DMS153 treated with DMSO at 0.1 percent for 48 hours (cell line): ENCODE measurements around the gene VAT1L.
A peak's percentile ranks its signal among the peaks of the same experiment; 100 is the strongest.
"Not testable (repeated sequence)": the region's sequence is repeated elsewhere in the genome, so short reads cannot be mapped to it uniquely, and the experiment has no call there.

Experiments
- DNase-seq: peaks from one replicate; lab custom pipeline; 2025; ENCODE audit not compliant: unreplicated experiment; lab: John Stamatoyannopoulos, UW

The VAT1L gene

DNA sequence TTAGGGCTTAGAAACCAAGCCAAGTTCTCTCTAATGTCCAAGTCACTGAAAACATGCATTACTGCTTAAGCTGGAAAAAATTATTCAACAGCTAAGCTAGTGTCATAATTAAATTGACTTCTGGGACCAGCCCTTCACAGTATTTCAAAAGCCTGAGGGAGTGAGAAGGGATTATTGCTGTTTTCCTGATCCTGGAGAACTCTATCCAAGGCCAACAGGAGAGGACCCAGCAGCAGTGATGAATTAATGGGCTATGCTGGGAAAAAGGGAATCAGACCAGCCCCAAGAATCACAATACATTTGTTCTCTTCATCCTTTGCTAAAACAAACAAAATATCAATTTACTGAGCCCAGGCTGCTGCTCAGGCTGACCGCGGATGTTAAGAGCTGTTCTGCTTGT is 199.4 kb downstream of the VAT1L start:
- DNase-seq = peak; percentile 65

- DNase-seq = no peak
Measured at GRCh38 chr16:77989846-77990245, 201.5 kb downstream of the VAT1L start.

DNA sequence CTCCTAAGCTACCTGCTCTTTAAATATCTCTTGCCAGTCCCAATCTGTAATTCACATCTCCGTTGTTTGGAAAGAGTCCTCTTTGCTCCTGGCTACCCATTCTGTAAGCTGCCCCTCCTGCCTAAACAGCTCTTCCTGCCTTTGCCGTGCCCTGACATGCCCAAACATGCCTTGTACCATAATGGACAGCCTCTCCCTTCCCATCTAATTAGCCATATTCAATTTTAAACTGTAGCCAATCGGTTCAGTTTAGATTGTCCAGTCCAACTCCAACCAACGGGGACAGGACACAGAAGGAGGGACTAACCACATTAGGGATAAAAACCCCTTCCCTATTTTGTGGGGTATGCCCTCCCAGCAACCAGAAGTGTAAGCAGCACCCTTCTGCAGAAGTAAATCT is 203.3 kb downstream of the VAT1L start:
- no peak for DNase-seq

DNA sequence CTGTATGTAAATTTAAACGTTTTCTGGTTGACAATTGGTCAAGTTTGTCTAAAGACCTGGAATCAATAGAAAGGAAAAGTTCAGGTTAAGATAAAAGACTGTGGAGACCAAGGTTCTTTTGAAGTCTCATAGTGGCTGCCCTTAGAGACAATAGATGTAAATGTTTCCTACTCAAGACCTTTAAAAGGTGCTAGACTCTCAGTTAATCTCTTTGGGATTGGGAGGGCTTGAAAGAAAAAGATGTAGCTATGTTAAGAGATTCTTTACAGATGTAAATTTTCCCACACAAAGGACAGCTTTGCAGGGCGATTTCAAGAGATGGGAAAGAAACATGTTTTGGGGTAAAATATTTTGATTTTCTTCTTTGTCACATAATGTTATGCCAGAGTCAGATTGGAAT is 204.0 kb downstream of the VAT1L start:
- not testable (repeated sequence) for DNase-seq

GRCh38 chr16:77993111-77993985 is 205.0 kb downstream of the VAT1L start:
- no peak for DNase-seq

DNA sequence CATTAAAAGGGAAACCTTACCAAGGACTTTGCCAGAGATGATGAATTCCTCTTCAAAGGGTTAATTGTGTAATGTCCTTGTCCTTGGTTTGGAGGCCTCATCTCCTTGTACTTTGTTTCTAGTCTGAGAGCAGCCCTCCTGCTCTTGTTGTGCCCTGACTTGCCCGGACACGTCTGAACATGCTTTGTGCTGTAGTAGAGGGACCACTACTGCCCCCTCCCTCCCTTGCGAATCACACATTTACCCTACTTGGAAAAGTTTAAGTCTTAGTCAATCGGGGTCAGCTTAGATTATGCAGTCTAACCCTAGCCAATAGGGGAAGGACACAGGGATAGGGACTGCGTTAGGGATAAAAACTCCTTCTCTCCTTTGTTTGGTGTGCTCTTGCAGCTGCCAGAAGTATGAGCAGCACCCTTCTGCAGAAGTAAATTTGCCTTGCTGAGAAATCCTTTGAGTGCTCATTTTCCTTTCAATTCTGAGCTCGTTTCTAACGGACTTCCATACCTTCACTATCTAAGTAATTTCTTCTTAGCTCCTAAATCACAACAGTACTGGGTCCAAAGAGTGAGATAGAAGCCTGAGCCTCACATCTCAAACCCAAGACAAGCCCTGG is 207.6 kb downstream of the VAT1L start:
- DNase-seq = no peak

DNA sequence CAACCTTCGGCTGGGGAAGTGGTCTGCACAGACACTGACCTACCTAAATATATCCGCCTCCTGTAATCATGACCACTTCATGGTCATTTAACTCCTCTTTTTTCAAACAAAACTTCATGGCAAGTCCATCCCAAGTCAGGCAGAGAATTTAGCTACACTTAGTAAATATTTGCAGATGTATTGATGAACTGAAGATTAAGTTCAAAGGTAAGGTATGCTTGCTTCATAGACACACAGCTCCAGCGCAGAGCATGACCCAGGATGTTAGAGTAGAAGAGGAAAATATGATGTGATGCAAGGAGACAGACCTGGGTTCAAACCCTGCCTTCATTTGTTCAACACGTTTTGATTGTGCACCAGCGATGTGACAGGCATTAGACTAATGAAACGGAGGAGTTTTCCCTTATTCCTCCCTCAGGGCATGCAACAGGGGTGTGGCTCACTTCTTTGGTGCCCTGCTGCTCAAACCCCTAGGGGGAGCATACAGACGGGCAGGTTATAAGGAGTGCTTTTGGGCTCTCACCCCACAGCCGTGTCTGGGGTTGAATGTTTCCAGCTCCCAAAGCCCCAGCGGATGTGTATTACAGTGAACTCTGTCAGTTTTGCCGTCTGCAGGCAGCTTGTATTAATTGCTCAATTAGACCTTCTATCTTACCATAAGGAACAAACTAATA is 210.1 kb downstream of the VAT1L start:
- no peak for DNase-seq

DNA sequence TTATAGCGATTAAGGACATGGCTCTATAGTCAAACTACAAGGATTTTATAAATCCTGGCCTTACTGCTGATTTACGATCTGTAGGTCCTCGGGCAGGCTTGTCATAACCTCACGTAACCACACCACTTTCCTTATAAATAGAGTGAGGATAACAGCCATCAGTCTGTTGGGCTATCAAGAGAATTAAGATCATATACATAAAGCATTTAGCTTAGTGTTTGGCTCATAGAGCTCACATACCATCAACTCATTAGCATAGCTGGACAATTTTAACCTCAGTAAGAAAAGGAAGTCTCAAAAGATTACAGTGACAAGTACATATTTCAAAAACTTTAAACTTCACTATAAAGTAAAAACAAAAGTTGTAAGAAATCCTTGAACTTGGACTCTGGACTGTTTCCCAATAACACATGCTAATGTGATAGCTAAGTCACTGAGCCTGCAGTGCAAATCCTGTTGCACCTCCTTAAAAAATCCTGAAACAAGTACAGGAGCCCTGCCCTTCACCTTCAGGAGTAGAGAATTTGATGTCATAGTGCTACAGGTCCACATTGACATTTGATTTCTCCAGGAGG is 213.2 kb downstream of the VAT1L start:
- no peak for DNase-seq

DNA sequence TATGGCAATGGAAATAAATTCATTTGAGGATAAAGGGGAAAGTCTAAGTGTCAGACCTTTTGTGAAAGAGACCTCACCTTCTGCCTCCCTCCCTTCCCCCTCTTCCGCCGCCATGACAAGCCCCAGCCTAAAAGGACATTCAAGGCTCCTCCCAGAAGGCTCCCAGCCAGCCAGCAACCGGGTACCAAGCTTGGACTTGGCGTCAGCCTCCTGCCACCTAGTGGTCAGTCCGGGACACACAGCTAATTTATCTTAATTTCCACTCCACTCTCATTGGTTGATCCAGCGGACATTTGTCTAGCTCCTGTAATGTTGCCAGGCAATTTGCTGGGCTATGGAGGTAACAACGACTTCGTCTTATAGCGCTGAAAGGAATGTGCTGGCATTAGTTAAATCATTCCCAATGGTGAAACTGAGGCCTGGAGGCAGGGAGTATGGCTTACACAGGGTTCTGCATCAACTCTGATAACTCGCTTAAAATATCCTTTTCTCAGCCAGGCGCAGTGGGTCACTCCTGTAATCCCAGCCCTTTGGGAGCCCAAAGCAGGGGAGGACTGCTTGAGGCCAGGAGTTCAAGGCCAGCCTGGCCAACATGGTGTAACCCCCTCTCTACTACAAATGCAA is 214.7 kb downstream of the VAT1L start:
- DNase-seq = peak; percentile 67

DNA sequence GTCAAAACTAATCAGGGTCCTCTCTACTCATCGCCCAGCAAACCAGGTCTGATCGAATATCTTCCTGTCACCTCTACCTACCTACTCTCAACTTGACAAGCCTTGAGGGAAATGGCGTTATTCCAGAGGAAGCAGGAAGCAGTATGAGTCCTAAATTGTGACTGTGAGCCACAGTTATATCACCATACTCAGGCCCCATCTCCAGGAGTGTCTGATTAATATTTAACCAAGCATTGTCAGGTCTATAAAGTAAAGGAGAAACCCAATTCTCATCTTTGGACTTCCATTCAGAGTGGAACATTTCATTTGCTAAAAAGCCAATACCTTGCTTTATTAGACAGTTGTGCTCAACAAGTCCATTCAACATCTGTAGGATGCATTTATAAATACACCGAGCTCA is 216.2 kb downstream of the VAT1L start:
- DNase-seq = no peak

DNA sequence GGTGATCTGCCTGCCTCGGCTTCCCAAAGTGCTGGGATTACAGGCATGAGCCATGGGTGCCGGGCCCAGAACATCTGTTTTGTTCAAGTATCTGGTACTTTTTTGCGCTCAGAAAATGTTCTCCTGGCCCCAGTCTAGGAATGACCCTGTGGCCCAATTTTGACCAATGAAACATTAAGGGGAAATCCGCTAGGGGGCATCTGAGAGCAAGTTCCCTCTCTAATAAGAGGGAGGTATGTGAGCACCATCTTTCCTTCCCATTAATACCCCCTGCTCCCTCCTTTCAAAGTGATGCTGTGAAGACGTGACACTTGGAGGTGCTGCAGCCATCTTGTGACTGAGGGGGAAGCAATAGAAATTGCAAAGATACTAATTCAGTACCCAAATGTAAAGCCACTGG is 217.5 kb downstream of the VAT1L start:
- no peak for DNase-seq

DNA sequence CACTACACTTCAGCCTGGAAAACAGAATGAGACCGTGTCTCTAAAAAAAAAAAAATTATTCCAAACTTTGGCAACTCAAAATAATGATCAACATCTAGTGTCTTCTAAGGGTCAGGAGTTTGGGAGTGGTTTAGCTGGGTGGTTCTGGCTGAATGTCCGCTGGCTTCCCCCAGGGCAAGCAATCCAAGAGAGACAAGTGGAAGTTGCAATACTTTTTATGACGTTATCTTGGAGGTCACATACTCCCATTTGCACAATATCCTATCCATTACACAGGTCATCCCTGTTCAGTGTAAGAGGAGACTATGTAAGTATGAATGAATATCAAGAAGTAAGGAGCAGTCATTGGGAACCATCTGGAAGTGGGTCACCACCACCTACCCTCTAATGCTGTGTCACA is 218.8 kb downstream of the VAT1L start:
- no peak for DNase-seq

DNA sequence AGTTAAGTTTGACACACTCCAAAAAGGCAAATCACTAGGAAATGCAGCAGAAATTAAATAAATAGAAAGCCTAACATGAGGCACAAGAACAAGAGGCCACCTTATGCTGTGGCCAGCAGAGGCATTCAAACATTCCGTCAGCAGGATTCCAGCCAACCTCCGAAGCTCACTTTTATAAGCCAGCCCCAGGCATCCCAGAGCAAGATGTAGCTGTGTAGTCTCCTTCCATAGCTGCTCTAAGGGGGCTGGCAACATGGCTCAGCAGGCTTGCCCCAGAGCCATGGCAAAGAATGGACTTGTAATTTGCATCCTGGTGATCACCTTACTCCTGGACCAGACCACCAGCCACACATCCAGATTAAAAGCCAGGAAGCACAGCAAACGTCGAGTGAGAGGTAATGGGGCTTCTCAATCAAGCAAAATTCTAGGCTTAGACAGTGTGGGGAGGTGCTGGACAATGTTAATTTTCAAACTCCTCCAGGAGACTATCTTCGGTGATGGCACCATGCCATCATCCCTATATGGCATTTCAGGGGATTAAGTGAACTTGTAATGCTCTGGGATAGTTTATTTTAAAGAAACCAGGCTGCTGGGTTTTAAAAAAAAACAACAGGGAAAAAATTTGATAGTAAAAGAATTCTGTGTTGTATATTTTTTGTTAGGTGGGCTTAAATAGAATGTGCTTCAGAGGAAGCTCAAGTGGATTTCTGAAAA is 234.1 kb downstream of the VAT1L start, which contains the start of gene CLEC3A:
Gene CLEC3A (plus strand): TSS at position 202 of the 714 bp plus-strand sequence. CDS start 79 bp downstream, at position 281.
- no peak for DNase-seq

DNA sequence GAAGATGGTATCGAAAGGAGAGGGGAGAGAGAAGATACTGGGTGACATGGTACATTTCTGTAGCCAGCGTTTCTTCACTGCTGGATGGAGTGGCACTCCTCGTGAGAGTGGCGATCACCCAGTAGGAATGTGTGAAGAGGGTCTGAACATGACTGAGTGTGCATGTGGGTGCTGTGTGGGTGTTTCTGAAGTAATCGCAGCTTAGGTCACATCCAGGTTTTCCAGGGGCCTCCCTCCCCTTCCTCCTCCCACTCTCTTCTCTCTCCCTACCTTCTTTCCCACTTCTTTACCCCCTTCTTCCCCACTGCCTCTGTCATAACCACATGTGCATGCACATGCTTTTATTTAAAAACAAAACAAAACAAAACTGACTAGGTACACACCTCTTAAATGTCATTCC is 235.8 kb downstream of the VAT1L start:
- DNase-seq = no peak

- DNase-seq = no peak
Measured at GRCh38 chr16:78025631-78026030, 237.3 kb downstream of the VAT1L start.

DNA sequence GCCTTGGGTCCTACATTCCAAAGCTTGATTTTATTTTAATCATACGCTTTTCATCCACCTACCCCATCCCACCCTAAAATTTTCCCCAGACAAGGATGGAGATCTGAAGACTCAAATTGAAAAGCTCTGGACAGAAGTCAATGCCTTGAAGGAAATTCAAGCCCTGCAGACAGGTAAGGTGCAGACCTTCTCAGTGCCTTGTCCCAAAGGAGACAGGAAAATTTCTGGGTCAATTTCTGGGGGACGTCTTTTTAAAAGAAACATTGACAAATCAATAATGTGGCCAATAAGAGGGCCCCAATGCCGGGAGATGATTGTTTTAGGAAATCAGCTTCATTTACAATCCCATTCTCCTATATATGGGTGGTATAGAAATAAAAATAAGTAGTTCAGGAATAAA is 239.7 kb downstream of the VAT1L start:
- DNase-seq = no peak
